ENCODE data around the gene HK2. TPM values are rescaled to one million over a fixed set of nuclear protein-coding genes. Genes with fewer than 3 reads are reported as not detected.
"Not testable (repeated sequence)": the region's sequence is repeated elsewhere in the genome, so short reads cannot be mapped to it uniquely, and the experiment has no call there.

The HK2 gene
- total RNA-seq, 1 donor from 2014 or later, result 19.0 TPM

DNA sequence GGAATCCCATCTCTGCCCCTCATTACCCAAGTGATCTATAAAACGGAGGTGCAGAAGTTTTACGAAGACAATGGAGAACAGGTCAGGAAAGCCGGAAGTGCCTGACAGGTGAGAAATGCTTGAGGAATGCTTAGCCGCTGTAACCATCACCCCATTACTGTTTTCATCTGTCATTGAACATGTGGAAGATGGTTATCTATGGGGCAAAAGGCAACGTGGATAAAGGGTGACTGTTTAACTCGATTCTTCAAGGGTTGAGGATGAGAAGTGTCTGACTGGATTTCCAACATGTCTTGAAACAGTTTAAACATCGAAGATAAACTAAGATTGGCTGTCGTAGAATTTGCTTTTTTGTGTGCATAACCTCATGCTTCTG lies 17.3 kb downstream of the HK2 start:
- Histone ChIP-seq H3K4me1 (peaks cover 43% of the 10 kb centered on the region), H3K27me3 (ENCODE audit: low read depth) (no peaks in the 10 kb centered on the region), H3K36me3 (peaks cover 3% of the 10 kb centered on the region), H3K27ac (replicated peaks) (no peak overlapping the region), H3K4me3 (no peak overlapping the region), H3K9me3 (replicated peaks) (no peaks in the 10 kb centered on the region)
- intact Hi-C loops (cut with micrococcal nuclease), result no loop called here
- no peak for TF ChIP-seq CTCF (IDR thresholded peaks at IDR 0.05; ENCODE audit: borderline replicate concordance)
- DNase-seq, result no peak

- DNase-seq; intact Hi-C loops (cut with micrococcal nuclease); H3K9me3 ChIP-seq (replicated peaks); H3K27ac ChIP-seq (replicated peaks); H3K36me3 ChIP-seq; H3K4me3 ChIP-seq; H3K27me3 ChIP-seq (ENCODE audit: low read depth): not testable (repeated sequence)
- peaks cover 29% of the 10 kb centered on the region for H3K4me1 ChIP-seq
These were observed 19.4 kb downstream of the HK2 start for GRCh38 chr2:74853360-74853759.

GRCh38 chr2:74854401-74854800 lies 20.5 kb downstream of the HK2 start:
- H3K27me3 ChIP-seq (ENCODE audit: low read depth), result no peaks in the 10 kb centered on the region
- H3K4me1 ChIP-seq, result peaks cover 18% of the 10 kb centered on the region
- H3K9me3 ChIP-seq (replicated peaks), result no peaks in the 10 kb centered on the region
- no peak for TF ChIP-seq CTCF (IDR thresholded peaks at IDR 0.05; ENCODE audit: borderline replicate concordance)
- DNase-seq, result no peak
- intact Hi-C loops (cut with micrococcal nuclease), result no loop called here
- peaks cover 3% of the 10 kb centered on the region for H3K36me3 ChIP-seq
- H3K4me3 ChIP-seq, result no peak overlapping the region
- H3K27ac ChIP-seq (replicated peaks), result no peak overlapping the region

DNA sequence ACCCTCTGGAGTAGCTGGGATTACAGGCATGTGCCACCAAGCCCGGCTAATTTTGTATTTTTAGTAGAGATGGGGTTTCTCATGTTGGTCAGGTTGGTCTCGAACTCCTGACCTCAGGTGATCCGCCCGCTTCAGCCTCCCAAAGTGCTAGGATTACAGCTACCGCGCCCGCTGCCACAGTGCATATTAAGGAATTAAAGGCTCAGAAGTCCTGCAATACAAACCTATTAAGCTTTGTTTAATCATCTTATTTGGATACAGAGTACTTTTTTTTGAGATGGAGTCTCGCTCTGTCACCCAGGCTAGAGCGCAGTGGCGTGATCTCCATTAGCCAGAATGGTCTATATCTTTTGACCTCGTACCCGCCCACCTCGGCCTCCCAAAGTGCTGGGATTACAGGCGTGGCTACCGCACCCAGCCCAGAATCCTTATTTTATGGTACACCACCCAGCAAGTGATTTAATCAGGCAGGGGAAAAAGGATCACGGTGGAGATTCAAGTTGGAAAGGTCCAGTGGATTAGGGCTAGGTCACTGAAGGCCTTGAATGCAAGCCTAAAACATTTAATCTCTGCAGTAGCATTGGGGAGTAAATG lies 21.3 kb downstream of the HK2 start:
- H3K27me3 ChIP-seq (ENCODE audit: low read depth); DNase-seq; H3K27ac ChIP-seq (replicated peaks); H3K9me3 ChIP-seq (replicated peaks); H3K36me3 ChIP-seq; H3K4me3 ChIP-seq; intact Hi-C loops (cut with micrococcal nuclease): not testable (repeated sequence)
- H3K4me1 ChIP-seq, result peaks cover 10% of the 10 kb centered on the region

GRCh38 chr2:74856004-74856578 lies 22.2 kb downstream of the HK2 start:
- Histone ChIP-seq H3K36me3 (peaks cover 3% of the 10 kb centered on the region), H3K9me3 (replicated peaks) (no peaks in the 10 kb centered on the region), H3K27ac (replicated peaks) (no peak overlapping the region), H3K27me3 (ENCODE audit: low read depth) (no peaks in the 10 kb centered on the region), H3K4me1 (peaks cover 8% of the 10 kb centered on the region), H3K4me3 (no peak overlapping the region)
- intact Hi-C loops (cut with micrococcal nuclease), result no loop called here
- DNase-seq, result no peak
- no peak for TF ChIP-seq CTCF (IDR thresholded peaks at IDR 0.05; ENCODE audit: borderline replicate concordance)

GRCh38 chr2:74856599-74856998 lies 22.7 kb downstream of the HK2 start:
- Histone ChIP-seq H3K4me1 (peaks cover 8% of the 10 kb centered on the region), H3K9me3 (replicated peaks) (no peaks in the 10 kb centered on the region), H3K4me3 (no peak overlapping the region), H3K27me3 (ENCODE audit: low read depth) (no peaks in the 10 kb centered on the region), H3K36me3 (peaks cover 3% of the 10 kb centered on the region), H3K27ac (replicated peaks) (no peak overlapping the region)
- TF ChIP-seq CTCF (IDR thresholded peaks at IDR 0.05; ENCODE audit: borderline replicate concordance), result no peak
- DNase-seq, result no peak
- intact Hi-C loops (cut with micrococcal nuclease), result no loop called here
